Mucosa of gallbladder (tissue), 1 donor: ENCODE results near the gene TCN1. TPM values are rescaled to one million over a fixed set of nuclear protein-coding genes. Genes with fewer than 3 reads are reported as not detected.
"Not testable (repeated sequence)": the region's sequence is repeated elsewhere in the genome, so short reads cannot be mapped to it uniquely, and the experiment has no call there.

Source experiments
- DNase-seq: peaks from one replicate; pipeline ENCODE4 v3.0.0-alpha.2; 2020; ENCODE audit warnings: low spot score
- total RNA-seq: library from RNA; stranded (reverse); gene quantifications from one replicate; pipeline ENCODE4 v1.2.1, GENCODE V29; 2021
- donor health status: DM: no; HTN: no; CAD: no.

Gene TCN1
- total RNA-seq: 39.4 TPM

DNA sequence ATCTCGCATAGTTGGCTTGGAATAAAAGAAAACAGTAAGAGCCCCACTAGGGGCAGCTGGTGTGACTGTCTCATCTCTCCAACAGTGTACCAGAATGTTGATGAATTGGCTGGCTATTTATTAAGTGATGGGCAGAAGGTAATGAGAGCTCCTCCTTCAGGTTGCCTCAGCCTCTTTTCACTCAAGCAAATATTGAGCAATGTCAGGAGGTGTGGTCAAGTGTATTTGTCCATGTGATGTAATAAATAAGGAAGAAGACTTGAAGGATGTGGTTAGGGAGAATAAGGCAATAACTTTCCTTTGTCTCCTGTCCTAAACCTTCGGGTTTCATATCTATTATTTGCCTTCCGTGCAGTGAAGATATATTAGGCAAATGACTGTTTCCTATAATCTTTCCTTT is at the start of gene TCN1:
TCN1 (minus strand) TSS at position 91 of the 400 bp plus-strand sequence; CDS start at position 74, 17 bp downstream.
- no peak for DNase-seq

GRCh38 chr11:59903569-59903968 is 37.3 kb upstream of the TCN1 start:
- not testable (repeated sequence) for DNase-seq

GRCh38 chr11:59901306-59901705 is 35.0 kb upstream of the TCN1 start:
- no peak for DNase-seq

GRCh38 chr11:59900366-59901126 is 34.3 kb upstream of the TCN1 start:
- DNase-seq: no peak

GRCh38 chr11:59899532-59899931 is 33.2 kb upstream of the TCN1 start:
- no peak for DNase-seq

GRCh38 chr11:59898650-59899049 is 32.4 kb upstream of the TCN1 start:
- no peak for DNase-seq

GRCh38 chr11:59898046-59898445 is 31.8 kb upstream of the TCN1 start:
- DNase-seq: no peak

DNA sequence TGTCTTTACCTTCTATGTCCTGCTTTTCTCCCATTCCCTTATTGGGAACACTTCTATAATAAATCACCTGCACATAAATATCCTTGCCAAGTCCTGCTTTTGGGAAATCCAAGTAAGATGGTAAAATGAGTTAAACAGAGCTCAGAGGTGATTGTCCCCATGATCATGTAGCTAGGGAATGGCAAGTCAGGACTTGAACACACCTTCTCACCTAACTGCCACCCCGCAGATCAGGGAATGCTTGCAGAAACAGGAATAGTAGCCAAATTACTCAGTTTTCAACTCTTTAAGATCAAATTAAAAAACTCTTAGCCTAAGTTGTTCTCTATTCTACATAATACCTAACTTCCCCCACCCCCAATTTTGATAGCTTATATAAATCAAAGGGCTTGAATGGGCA is 28.3 kb upstream of the TCN1 start:
- no peak for DNase-seq

GRCh38 chr11:59891781-59892181 is 25.5 kb upstream of the TCN1 start:
- DNase-seq: no peak

- DNase-seq: not testable (repeated sequence)
These were observed 20.9 kb upstream of the TCN1 start for GRCh38 chr11:59887156-59887555.

GRCh38 chr11:59883597-59883996 is 17.3 kb upstream of the TCN1 start:
- no peak for DNase-seq

DNA sequence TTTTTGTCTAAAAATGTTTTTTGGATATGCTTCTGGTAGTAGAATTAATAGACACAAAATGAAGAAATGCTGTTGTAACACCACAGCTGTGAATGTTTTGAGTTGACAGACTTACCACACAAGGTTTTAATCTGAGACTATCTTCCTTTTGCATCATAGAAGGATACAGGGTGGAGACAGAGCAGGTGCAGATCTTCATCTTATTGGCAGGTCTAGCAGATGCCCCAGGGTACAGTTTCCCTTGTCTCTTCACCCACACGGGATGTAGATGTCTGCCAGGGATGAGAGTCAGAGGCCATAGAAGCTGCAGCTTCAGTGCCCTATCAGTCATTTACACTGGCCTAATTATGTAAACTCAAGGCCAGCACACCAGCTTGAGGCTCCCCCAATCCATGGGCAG is 13.3 kb upstream of the TCN1 start:
- no peak for DNase-seq

- no peak for DNase-seq
These were observed 12.3 kb upstream of the TCN1 start, which contains the start of gene OOSP3 for GRCh38 chr11:59878575-59878974. Gene OOSP3 (plus strand): TSS chr11:59878782. CDS start chr11:59878809, 27 bp downstream.

- no peak for DNase-seq
These were observed 11.5 kb upstream of the TCN1 start for GRCh38 chr11:59877784-59878183.

DNA sequence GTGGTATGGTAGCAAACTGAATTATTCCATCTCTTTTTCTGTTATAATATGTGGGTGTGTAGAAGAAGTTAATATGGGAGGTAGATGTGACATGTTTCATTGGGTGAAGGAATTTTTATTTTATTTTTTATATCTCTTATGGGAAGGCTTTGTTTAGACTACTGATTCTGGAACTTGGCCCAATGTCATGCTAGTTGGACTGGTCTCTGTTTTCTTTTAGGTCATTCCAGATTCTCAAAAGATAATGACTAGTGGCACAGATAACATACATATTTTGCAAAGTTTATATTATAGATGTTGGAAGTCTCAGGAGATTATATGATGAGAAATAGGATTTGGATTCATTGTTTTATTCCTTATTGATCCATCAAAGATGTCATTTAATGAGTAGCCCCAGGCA is 11.0 kb upstream of the TCN1 start:
- no peak for DNase-seq

- DNase-seq: no peak
These were observed 9.7 kb upstream of the TCN1 start for GRCh38 chr11:59875856-59876519.

DNA sequence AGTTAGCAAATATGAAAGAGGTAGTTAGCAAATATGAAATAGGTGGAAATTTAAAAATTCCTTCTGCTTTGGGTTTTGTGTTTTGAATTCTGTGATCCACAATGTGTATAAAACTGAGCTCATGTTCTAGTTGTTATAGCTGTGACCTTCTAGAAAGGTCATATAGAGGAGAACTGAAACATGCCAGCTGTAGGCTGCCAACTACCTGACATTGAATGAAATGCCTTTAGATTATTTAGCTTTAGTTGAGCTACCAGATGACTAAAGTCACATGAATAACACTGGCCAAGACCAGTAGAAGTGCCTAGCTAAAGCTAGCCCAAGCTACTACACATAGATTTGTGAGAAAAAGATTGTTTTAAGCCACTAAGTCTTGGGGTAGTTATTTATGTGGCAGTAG is 5.8 kb upstream of the TCN1 start:
- DNase-seq: no peak

DNA sequence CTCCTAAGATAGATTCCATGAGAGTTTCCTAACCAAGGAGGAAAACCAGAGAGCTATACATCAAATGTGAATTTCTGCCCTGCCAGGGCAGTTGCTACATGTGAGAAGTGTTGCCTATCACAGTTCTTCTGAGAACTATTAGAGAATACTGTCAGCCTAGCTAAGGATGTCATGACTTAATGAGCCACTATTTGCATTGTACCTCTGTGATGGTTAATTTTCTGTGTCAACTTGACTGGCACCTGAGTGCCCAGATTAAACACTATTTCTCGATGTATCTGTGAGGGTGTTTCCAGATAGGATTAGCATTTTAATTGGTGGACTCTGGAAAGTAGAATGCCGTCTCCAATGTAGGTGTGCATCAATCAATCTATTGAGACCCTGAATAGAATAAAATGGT is 1.7 kb upstream of the TCN1 start:
- no peak for DNase-seq

DNA sequence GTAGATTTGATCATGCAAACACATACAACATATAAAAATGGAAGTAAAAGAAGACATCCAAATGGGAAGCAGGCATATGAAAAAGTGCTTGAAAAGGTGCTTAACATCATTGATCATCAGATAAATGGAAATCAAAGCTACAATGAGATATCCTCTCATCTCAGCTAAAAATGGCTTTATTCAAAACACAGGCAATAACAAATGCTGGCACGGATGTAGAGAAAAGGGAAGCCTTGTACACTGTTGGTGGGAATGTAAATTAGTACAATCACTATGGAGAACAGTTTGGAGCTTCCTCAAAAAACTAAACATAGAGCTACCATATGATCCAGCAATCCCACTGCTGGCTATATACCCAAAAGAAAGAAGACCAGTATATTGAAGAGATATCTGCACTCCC is 549 bp upstream of the TCN1 start:
- no peak for DNase-seq

DNA sequence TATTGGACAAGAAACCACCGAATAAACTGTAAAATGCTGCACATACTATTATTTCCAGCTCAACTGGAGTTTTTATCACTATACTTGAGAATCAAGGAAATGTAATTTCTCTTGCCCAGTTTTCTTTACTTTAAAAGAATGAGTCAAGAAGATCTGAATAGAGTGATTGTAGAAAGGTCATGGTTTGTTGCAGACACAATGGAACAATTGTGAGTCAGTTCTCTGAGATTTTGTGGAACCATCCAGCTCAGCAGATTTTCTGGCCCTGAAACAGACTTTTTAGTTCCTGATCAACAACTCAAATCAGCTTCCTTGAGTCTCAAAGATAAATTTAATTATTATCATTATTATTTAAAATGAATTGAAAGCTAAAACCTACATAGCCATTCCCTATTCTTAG is 1.3 kb downstream of the TCN1 start:
- no peak for DNase-seq

GRCh38 chr11:59862252-59862651 is 4.0 kb downstream of the TCN1 start:
- DNase-seq: no peak

- DNase-seq: no peak
These were observed 6.6 kb downstream of the TCN1 start for GRCh38 chr11:59859673-59860072.
